ENCODE data around the gene FAM83C.
A peak's percentile ranks its signal among the peaks of the same experiment; 100 is the strongest.
"Not testable (repeated sequence)": the region's sequence is repeated elsewhere in the genome, so short reads cannot be mapped to it uniquely, and the experiment has no call there.

Gene FAM83C

DNA sequence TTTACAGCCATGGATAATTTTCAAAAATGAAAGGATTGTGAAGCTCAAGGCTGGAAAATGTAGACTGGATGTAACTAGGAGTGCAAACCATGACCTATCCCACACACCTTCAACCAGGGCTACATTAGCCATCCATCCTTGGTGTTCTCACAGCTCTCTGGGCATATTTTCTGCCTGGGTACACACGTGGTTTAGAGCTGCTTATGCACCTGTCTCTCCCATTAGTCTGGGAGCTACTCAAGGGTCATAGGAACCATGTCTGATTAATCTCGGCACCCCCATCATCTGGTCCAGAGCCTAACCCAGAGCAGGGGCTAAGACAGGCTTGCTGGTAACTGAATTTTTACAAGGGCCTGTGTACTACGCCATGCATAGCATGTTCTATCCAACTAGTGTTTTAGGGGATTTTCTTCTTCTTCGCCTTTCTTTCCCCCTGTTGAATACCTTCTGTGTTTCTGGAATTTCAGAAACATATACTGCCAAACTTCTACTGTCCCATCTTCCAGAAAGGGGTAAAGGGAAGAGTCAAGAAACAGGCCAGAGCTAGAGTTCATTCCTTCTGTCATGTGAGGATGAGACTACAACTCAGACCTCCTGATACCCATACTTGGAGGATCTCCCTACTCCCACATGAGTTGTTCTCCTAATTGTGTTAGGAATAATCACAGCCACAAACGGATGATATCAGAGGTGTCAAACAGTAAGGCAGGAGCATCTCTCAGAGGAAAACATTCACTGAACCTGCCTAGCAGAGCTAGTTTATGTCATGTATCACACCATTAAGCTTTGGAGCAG is 25.4 kb upstream of the FAM83C start:
- peak; percentile 60 for DNase-seq

DNA sequence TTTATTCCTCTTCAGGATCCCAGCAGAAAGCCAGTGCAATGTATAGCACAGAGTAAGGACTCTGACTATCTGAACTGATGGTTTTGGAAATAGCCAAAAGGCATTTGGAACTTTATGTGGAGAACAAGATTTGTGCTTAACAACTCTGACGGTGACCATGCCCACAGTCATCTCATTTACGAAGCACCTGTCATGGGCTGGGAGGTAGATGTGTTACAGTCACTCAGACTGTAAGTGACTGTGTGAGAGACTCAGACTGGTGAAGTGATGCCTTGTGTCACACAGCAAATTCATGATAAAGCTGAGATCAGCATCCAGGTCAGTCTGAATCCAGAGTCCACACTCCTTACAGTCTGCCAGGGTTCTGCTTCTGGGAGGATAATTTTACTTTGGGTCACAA is 23.9 kb upstream of the FAM83C start:
- DNase-seq: no peak

DNA sequence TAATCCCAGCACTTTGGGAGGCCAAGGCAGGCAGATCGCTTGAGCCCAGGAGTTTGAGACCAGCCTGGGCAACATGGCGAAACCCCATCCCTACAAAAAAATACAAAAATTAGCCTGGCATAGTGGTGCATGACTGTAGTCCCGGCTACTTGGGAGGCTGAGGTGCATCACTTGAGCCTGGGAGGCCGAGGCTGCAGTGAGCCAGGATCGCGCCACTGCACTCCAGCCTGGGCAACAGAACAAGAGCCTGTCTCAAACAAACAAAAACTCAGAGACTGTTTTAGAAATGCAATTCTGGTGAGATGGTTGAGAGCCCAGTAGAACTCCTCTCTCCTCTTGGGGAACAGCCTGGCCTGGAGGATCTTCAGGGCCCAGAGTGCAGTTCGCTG is 23.4 kb upstream of the FAM83C start:
- not testable (repeated sequence) for DNase-seq

DNA sequence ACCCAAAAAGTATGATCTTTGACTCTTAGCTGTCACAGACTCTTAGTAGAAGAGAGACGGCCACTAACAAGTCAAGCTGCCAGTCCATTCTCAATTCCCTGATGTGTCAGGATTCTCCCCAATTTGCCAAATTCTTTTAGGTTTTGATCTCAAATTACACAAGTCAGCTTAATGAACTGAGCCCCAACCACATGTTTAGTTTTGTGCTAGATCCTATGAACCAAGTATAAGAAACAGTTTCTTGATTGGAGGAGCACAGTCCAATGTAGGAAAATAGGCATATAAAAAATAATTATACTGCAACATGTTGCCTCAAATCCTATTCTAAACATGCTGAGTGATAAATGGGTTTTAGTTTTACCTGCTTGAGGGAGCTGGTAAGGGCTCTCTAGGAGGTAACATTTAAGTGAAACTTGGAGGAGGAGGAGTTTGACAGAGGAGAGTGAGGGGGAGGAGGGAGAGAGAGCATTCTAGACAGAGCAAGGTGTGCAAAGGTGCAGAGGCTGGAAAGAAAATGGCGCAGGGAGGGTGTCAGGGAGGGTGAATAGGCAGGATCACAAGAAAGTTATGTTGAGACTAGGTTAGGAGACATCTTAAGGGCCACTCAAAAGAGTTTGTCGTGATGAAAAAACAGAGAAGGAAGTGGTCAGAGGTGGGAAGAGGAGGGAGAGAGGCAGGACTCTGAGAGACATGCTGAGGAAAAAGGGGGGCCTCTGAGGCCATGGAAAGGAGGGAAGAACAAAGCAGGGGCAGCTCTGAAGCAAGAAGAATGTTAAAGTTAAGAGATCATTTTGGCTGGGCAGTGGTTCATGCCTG is 22.8 kb upstream of the FAM83C start:
- DNase-seq: peak; percentile 23

DNA sequence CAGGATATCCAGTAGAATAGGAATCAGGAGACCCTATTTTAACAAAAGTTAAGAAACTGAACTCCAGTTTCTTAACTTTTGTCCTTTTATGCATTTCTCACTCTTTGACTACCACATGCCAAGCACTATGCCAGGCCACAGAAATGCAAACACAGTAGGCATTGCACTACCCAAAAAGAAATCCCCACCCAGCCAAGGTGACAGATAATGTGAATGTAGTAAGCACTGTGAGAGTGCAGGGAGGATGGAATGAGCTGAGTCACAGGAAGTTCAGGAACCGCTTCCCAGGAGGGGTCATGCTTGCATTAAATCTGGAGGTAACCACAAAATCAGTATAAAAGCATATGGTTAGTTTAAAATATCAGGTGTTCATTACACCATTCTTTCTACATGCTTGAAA is 20.1 kb upstream of the FAM83C start:
- DNase-seq: no peak

DNA sequence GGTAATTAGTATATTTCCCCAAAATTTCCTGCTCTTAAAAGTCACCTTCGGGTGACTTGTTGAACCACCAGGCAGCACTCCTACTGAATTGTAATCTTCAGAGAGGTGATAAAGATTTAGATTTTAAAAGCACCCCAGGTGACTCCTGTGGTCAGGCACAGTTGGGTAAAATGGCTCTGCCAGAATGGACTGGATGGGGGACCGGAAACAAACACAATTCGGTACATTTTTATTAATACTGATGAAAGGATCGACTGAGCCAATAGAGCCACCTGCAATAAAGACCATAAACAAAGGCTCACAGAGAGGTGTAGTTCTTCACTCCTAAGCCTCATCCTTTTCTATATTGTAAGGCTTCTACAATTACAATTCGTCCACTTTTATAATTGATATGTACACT is 19.6 kb upstream of the FAM83C start:
- no peak for DNase-seq

DNA sequence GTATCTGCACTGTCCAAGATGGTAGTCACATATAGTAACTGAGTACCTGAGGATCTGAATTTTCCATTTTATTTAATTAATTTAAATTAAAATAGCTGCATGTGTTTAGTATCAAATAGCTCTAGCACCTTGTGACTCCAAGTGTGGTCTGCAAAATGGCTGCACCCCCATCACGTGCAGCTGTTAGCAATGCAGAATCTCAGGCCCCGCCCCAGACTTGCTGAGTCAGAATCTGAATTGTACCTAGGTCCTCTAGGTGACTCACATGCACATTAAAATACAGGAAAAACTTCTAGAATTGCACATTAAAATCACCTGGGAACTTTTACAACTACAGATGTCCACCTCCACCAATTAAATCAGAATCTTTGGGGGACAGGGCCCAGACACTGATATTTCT is 19.2 kb upstream of the FAM83C start:
- DNase-seq: no peak

DNA sequence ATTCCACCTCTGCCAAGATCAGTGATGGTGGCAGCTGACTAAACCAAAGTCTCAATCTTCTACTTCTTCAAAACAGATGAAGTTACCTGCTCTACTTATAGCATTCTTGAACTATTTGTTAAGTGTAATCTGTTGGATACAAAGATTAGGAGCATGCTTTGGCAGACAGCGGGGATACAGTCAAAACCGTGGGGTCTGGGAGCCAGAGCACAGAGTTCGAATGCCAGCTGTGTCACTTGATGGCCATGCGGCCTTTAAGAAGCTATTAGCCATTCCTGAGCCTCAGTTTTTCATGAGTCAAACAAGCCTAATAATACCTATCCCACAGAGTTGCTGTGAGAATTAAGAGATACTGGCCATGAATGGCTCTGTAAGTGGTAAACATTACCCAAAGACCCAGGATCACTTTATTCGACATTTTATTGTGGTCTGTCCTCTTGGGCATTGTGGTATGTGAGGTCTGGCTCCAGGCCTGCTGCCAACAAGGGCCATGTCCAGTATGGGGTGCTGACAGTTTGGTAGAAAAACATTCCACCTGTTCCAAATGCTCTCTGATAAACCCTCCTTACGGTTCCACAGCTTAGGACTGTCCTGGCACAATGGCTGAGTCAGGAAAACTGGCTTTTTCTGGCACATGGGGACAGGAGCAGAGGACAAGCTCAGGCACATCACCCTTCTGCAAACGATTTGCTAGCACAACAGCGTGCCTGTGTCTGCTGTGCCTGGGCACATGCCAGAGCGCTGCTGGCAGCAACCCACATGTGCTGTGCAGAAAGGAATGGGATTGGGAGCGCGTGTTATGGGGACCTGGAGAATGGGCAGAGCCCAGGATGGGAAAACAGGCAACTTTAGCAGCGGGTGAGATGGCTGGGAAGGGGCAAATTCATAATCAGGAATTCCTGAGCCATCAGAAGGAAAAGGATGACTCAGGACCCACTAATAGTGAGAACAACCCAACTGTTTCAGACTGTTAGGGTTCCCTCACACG is 15.7 kb upstream of the FAM83C start:
- peak; percentile 97 for DNase-seq

DNA sequence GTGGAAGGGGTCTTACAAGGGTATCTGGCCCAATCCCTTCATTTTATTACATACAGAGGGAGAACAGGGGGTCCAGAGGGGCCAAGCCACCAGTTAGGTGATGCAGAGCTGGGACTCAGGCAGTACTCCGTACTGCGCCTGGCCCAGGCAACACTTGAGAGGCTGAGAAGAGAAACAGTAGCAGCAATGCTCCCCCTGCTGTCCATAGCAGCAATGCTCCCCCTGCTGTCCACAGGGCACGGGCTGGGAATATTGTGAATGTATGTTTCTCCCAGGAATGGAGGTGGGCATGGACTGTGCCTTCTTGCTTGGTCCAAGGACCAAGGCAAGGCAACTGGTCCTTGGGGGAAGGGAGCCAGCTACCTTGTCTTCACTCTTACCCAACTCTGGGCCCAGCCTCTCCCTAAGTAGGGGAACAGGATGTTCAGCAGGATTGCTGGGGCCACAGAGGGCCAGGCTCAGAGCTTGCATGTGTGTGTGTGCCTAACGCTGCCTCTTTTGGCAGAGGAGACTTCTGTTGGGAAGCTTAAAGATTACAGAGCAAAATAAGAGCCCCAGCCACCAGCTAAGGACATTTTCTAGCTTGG is 14.8 kb upstream of the FAM83C start:
- DNase-seq: peak; percentile 36

DNA sequence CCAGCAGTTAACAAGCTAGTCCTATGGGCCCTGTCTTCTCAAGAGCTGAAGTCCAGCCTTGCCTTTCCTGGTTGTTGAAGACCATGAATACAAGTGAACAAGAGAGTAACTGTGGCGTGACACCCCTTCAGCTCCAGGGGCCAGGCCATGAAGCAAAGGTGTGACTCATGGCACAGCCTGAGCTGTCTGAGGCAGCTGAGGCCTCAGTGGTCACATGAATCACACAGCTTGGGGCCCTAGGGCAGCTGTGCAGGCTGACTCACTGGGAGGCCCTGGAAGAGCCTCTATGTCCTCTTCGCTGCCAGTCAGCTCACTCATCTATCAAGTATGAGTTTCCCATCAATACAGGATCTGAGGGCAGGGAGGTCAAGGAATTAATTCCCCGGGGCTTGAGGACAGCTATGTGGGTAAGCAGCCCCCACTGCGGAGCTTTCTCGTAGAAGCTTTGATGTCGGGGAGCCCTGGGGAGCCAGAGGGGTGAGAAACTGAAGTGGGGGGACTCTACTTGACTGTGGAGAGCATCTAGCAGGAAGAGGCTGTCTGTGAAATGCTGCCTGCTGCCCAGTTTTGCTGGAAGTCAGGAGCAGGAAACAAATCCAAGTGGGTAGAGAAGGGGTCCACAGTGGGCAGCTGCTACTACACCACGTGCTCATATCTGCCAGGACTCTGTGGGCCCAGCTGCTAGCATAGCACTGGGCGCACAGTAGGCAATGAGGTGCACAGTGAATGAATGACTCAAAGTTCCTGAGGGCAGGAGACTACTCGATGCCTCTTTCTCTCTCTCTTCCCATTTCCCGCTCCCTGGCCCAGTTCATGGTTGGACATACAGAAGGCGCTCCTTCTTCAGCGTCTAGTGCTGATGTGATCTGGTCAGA is 13.7 kb upstream of the FAM83C start:
- no peak for DNase-seq

DNA sequence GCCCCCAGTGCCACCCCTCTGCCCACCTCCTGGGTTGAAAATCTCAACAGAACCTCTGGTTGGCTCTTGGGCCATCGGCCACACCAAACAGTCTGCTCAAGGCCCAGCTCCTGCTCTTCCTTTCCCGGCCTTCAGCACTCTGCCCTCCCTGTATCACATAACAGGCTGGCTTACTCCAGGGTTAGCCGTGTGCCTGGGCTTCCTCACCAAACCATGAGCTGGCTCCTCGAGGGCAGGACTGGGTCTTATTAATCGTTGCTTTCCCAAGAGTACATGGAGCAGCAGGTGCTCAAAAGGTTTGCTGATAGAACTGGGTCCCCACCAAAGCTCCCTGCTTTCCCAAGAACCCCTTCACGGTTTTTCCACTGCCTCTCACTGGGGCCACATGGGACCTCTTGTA is 12.7 kb upstream of the FAM83C start:
- no peak for DNase-seq

DNA sequence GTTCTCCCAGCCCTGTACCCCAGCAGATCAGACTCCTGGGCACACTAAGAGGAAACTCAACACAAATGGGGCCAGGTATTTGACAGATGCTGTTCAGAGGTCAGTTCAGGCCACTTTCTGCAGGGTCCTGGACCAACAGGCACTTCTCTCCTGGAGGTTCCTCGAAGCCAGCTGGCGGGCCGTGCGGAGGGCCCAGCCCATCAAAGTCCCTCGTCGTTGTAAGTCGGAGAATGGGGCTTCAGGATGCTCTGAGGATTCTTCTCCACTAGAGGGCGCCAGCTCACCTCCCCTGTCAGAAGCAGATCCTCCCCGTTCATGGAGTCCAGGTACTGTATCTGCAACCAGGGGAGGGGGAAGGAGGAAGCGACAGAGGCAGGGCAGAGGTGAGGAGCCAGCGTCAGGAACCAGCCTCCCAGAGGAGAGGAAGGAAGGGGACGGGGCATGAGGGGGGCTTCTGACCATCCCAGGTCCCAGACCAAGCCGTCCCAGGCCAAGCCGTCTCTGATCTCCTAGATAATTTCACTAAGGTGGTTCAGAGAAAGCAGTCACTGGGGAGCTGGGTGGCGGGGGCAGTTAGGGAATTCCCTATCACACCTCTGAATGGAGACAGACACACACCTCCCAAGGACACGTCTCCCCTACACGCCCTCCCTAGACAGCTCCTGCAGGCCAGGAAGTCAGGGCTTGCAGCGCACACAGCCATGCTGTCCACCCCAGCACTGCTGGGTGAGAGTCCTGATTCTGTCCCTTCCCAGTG is 11.7 kb upstream of the FAM83C start:
- DNase-seq: peak; percentile 93

DNA sequence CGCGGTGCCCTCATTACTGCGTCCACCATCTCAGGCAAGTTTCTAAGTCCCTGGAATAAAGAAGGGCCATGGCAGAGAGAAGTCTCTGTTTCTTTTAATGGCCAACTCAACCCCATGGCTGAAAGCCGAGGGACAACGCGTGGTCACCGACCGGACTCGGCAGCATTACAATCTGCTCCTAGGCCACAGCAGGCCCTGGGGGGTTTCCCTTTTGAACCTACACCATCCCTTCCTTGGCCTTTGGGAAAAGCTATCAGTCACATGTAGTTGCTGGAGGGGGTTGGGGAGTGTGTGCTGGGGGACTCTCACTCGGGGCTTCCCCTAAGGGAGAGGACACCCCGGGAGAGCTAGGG is 11.1 kb upstream of the FAM83C start:
- DNase-seq: no peak

DNA sequence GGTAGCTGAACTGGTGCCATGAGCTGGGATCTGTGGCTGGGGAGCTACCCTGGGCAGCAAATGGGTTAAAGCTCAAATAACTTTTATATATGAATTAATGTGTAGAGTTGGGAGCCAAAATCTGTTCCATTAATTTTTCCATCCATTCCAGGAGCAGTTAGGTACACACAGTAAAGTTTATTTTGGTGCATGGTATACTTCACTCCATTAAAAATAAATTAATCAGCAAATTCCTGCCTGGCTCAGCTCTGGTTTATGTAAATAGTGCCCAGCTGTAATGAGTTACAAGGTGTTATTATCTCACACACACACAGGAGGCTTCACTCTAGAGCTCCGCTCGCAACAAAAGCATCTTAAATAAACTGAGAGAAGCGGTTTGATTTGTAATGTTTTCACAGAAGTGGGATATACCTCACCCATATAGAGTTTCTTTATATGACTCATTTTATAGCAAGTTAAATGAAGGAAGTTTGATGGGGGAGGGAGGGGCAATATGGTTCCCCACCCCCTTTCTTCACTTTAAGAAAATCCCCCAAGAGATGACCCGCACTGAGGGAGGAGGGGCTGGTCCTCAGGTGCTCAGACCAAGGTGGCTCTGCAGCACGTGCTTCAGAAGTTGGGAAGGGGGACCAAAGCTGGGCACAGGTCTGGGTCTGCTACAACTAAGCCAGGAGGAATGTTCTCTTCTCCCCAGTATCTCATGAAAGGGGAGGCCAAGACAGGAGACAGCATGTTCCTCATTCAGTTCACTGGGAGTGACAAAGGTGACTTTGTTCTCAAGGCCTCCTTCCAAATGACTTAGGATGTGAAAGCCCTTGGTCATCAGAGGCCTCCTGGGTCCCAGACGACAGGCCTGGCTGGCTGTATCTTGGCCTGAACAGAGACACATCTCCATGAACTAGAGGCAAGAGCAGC is 10.5 kb upstream of the FAM83C start:
- DNase-seq: no peak

DNA sequence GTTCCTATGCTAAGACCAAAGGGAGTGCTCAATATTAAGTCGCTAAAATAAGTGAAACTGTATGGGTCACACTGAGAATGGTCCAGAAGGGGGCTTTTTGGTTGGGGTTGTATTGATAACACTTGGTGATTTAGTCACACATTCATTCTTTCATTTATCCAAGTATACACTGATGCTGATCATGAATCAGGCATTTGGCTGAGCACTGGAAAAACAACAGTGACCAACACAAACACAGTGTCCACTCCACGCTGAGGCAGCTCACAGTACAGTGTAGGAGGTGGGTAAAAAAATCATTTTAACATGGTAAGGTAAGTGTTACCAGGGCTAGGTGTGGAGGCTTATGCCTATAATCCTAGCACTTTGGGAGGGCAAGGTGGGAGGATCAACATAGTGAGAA is 9.2 kb upstream of the FAM83C start:
- no peak for DNase-seq

DNA sequence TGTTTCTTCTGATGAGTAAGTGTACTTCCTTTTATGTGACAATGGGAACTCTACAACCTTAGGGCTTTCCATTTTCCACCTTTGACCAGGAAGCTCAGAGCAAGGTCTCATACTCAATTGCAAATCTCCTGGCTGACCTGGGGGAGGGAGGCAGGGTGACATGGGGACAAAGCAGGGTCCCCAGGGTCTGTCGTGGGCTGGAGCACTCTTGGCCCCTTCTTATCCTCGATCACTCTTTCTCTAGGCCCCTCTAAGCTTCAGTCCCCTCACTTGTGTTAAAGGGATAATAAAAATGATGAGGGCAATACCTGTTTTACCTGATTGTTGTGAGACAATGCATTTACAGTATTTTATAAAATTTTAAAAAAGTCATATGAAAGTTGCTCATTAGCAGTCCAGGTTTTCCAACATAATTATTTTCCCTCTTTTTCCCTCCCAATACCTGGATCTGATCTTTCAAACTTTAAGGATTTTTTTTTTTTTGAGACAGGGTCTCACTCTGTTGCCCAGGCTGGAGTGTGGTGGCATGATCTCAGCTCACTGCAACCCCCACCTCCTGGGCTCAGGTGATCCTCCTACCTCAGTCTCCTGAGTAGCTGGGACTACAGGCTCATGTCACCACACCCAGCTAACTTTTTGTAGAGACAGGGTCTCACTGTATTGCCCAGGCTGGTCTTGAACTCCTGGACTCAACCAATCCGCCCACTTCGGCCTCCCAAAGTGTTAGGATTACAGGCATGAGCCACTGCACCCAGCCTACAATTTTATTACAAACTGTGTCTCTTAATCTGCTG is 8.4 kb upstream of the FAM83C start:
- no peak for DNase-seq

DNA sequence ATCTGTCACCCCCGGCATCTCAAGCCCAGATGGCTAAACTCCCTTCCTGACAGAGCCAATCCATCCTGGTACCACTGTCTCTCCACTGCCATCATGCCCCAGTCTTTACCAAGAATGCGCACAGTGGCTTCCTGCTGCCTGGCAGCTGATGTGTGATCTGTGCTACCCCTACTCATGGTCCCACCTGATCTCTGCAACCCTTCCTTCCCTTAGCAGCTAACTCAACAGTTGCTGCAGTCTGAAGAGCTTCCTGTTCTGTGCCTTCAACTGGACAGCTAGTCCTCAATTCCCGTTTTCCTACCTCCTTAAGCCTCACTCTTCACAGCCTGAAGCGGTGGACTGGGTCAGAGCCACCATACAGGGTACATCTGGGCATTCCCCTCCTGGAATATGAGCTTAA is 7.6 kb upstream of the FAM83C start:
- peak; percentile 34 for DNase-seq

DNA sequence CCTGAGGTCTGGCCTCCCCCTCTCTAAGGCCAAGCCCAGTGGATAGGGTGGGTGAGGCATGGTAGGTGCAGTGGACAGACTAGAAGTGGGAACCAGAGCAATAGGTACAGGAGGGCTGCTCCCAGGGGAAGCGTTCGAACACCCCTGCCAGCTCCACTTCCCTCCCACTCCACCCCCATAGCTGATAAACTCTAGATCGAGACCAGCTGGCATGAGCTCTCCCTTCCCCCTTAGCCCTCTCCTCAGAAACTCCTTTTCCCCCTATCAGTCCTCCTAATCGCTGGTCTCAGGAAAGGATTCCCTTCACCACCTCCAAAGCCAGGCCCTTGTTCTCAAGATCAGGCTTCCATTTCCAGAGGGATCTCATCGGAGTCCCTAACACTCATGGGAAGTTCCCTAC is 6.0 kb upstream of the FAM83C start:
- DNase-seq: no peak

DNA sequence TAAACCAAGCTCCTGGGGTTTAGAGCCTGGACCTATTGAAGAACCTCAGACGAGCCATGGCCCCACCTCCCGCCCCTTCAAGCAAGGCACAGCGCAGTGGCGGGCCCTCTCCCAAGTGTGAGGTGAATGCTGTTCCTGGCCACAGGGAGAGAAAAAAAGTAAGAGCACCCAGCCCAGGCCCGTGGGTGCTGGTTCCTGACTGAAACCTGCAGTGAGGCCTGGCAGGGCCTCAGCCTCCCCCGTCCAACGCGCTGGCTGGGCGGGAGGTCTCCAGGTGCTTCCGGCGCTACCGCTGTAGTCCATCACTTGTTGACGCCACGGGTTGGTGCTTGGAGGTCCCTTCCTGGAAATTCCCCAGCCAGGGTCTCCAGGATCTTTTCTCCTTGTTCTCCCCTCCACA is 5.5 kb upstream of the FAM83C start:
- DNase-seq: no peak

Measured in NCI-H2171 treated with DMSO at 0.1 percent for 48 hours (cell line).